Measurements from ENCODE around the gene ITGA6. TPM values are rescaled to one million over a fixed set of nuclear protein-coding genes. Genes with fewer than 3 reads are reported as not detected.

ITGA6 gene
- polyA plus RNA-seq (14.4 and 21.7 TPM in 2 replicates), polyA minus RNA-seq (27.3 and 30.0 TPM in 2 replicates)

DNA sequence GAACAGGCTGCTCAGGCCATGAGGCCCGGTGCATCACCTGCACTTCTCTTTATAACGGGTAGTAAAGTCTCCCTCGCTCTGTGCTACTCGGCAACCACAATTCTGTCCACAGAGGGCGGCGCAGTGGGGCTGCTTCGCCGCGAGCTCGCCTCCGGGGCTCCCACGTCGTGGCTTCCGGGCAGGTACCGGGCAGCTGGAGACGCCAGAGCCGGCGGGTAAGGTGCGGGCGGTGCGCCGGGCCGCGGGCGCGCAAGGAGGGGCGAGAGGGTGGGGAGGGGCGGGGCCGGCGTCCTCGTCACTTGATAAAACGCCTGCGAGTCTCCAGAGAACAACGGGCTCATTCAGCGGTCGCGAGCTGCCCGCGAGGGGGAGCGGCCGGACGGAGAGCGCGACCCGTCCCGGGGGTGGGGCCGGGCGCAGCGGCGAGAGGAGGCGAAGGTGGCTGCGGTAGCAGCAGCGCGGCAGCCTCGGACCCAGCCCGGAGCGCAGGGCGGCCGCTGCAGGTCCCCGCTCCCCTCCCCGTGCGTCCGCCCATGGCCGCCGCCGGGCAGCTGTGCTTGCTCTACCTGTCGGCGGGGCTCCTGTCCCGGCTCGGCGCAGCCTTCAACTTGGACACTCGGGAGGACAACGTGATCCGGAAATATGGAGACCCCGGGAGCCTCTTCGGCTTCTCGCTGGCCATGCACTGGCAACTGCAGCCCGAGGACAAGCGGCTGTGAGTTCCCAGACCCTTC, at the start of gene ITGA6:
ITGA6 (plus strand) TSS at position 331 of the 734 bp plus-strand sequence.
- H4K20me1 ChIP-seq (ENCODE audit: insufficient read depth), result no peaks in the 10 kb centered on the region
- H2AFZ ChIP-seq (ENCODE audit: low read depth, low read length), result peak within 1 kb of the TSS; percentile 32
- H3K79me2 ChIP-seq (replicated peaks; ENCODE audit: insufficient read depth, low read length), result peaks cover 18% of the 10 kb centered on the region
- H3K4me3 ChIP-seq (ENCODE audit: low read length), result peak within 1 kb of the TSS; percentile 87
- peak within 1 kb of the TSS; percentile 64 for H3K9ac ChIP-seq (ENCODE audit: low read length)
- H3K27me3 ChIP-seq (ENCODE audit: insufficient read depth, low read depth, low read length), result peaks cover 10% of the 10 kb centered on the region
- no peak within 1 kb of the TSS for H3K27ac ChIP-seq (ENCODE audit: low read length)
- H3K9me3 ChIP-seq (ENCODE audit: low read length), result no peaks in the 10 kb centered on the region
- peak within 1 kb of the TSS; percentile 65 for H3K4me2 ChIP-seq (ENCODE audit: low read length)
- no peaks in the 10 kb centered on the region for H3K36me3 ChIP-seq (ENCODE audit: insufficient read depth, low read length)
- H3F3A ChIP-seq (ENCODE audit: insufficient read depth, low read length, poor library complexity, severe bottlenecking), result no peaks in the 10 kb centered on the region
- no peaks in the 10 kb centered on the region for H3K9me2 ChIP-seq (ENCODE audit: insufficient read depth, low read length)
- TF ChIP-seq, protein P1, sequence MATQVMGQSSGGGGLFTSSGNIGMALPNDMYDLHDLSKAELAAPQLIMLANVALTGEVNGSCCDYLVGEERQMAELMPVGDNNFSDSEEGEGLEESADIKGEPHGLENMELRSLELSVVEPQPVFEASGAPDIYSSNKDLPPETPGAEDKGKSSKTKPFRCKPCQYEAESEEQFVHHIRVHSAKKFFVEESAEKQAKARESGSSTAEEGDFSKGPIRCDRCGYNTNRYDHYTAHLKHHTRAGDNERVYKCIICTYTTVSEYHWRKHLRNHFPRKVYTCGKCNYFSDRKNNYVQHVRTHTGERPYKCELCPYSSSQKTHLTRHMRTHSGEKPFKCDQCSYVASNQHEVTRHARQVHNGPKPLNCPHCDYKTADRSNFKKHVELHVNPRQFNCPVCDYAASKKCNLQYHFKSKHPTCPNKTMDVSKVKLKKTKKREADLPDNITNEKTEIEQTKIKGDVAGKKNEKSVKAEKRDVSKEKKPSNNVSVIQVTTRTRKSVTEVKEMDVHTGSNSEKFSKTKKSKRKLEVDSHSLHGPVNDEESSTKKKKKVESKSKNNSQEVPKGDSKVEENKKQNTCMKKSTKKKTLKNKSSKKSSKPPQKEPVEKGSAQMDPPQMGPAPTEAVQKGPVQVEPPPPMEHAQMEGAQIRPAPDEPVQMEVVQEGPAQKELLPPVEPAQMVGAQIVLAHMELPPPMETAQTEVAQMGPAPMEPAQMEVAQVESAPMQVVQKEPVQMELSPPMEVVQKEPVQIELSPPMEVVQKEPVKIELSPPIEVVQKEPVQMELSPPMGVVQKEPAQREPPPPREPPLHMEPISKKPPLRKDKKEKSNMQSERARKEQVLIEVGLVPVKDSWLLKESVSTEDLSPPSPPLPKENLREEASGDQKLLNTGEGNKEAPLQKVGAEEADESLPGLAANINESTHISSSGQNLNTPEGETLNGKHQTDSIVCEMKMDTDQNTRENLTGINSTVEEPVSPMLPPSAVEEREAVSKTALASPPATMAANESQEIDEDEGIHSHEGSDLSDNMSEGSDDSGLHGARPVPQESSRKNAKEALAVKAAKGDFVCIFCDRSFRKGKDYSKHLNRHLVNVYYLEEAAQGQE (IDR thresholded peaks at IDR 0.05; ENCODE audit: borderline replicate concordance), result no peak
- TF ChIP-seq POLR2AphosphoS5 (IDR thresholded peaks at IDR 0.05), result peak; percentile 12
- TF ChIP-seq, protein P2, sequence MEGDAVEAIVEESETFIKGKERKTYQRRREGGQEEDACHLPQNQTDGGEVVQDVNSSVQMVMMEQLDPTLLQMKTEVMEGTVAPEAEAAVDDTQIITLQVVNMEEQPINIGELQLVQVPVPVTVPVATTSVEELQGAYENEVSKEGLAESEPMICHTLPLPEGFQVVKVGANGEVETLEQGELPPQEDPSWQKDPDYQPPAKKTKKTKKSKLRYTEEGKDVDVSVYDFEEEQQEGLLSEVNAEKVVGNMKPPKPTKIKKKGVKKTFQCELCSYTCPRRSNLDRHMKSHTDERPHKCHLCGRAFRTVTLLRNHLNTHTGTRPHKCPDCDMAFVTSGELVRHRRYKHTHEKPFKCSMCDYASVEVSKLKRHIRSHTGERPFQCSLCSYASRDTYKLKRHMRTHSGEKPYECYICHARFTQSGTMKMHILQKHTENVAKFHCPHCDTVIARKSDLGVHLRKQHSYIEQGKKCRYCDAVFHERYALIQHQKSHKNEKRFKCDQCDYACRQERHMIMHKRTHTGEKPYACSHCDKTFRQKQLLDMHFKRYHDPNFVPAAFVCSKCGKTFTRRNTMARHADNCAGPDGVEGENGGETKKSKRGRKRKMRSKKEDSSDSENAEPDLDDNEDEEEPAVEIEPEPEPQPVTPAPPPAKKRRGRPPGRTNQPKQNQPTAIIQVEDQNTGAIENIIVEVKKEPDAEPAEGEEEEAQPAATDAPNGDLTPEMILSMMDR (IDR thresholded peaks at IDR 0.05; ENCODE audit: poor library complexity, severe bottlenecking), result peak; percentile 38
- no peak for TF ChIP-seq EP300 (conservative IDR thresholded peaks at IDR 0.05; ENCODE audit: poor library complexity, severe bottlenecking)
- TF ChIP-seq EZH2 (IDR thresholded peaks at IDR 0.05; ENCODE audit: borderline replicate concordance, insufficient read depth, low read length, poor library complexity, severe bottlenecking), result no peak
- peak; percentile 24 for TF ChIP-seq RAD21 (conservative IDR thresholded peaks at IDR 0.05)
- peak; percentile 12 for TF ChIP-seq SMC3 (conservative IDR thresholded peaks at IDR 0.05; ENCODE audit: poor library complexity)
- TF ChIP-seq TAF1 (IDR thresholded peaks at IDR 0.05; ENCODE audit: low read depth), result no peak
- peak; percentile 75 for TF ChIP-seq MXI1 (conservative IDR thresholded peaks at IDR 0.05; ENCODE audit: poor library complexity, severe bottlenecking)

DNA sequence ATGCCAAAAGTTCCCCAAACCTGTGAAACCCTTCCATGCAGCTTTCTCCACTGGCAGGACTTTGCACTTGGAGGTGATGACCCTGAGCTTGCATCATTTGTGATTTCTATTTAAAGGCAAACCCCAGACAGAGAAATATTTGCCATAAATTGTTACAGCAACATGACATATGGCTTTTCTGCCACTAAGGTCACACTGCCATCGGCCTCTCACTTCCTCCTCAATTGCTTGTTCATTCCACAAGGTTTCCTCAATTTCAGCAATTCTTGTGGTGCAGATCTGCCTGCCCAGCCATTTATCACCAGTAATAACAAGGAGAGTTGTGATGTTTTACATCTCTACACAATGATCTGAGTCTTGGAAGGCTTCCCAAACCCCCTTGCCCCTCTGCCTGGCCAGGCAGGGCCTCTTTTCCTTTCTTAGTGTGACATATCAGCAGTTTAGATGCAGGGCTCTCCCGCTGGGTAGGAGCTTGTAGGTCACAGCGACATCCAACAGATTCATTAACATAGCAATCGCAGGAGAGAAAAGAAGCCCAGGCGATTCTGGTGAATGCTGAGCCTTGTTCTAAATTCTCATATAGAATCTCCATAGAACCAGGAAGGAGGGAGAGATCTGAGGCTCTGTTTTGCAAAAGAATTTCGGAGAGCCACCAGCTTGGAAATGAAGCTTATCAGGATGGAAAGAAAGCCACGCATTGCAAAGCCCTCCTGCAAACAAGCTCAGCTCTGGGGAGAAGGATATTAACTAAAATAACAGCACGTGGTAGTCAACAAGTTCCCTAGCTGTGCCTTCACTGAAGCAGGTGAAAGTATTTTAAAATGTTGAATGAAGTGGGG, 46.7 kb upstream of the ITGA6 start:
- no peaks in the 10 kb centered on the region for H3K9me2 ChIP-seq (ENCODE audit: insufficient read depth, low read length)
- H3K27me3 ChIP-seq (ENCODE audit: insufficient read depth, low read depth, low read length), result no peaks in the 10 kb centered on the region
- H3K9me3 ChIP-seq (ENCODE audit: low read length), result no peaks in the 10 kb centered on the region
- H3K4me2 ChIP-seq (ENCODE audit: low read length), result peak overlapping the region; percentile 43
- H3K36me3 ChIP-seq (ENCODE audit: insufficient read depth, low read length), result no peaks in the 10 kb centered on the region
- no peak overlapping the region for H3K9ac ChIP-seq (ENCODE audit: low read length)
- no peak overlapping the region for H2AFZ ChIP-seq (ENCODE audit: low read depth, low read length)
- no peaks in the 10 kb centered on the region for H3F3A ChIP-seq (ENCODE audit: insufficient read depth, low read length, poor library complexity, severe bottlenecking)
- H3K27ac ChIP-seq (ENCODE audit: low read length), result no peak overlapping the region
- H3K4me3 ChIP-seq (ENCODE audit: low read length), result peak overlapping the region; percentile 31
- no peaks in the 10 kb centered on the region for H3K79me2 ChIP-seq (replicated peaks; ENCODE audit: insufficient read depth, low read length)
- TF ChIP-seq EP300 (conservative IDR thresholded peaks at IDR 0.05; ENCODE audit: poor library complexity, severe bottlenecking) (no peak), RAD21 (conservative IDR thresholded peaks at IDR 0.05) (no peak)
- no peaks in the 10 kb centered on the region for H4K20me1 ChIP-seq (ENCODE audit: insufficient read depth)

Data from neural cell (in vitro differentiated cells).